Measurements from ENCODE around the gene SRGN.

GRCh38 chr10:69061305-69062161 is 26.4 kb upstream of the SRGN start:
- no peak for TF ChIP-seq CTCF (IDR thresholded peaks at IDR 0.05; ENCODE audit: low read length)
- TF ChIP-seq EZH2 (optimal IDR thresholded peaks at IDR 0.05; ENCODE audit: low read depth, low read length) = no peak
- TF ChIP-seq EZH2phosphoT487 (IDR thresholded peaks at IDR 0.05; ENCODE audit: low read length) = no peak
